ENCODE data around the gene ENDOV. TPM values are rescaled to one million over a fixed set of nuclear protein-coding genes. Genes with fewer than 3 reads are reported as not detected.

Gene ENDOV
- total RNA-seq, 4 donors from 2014 or later = 12.4 to 17.7 (median 15.4) TPM

DNA sequence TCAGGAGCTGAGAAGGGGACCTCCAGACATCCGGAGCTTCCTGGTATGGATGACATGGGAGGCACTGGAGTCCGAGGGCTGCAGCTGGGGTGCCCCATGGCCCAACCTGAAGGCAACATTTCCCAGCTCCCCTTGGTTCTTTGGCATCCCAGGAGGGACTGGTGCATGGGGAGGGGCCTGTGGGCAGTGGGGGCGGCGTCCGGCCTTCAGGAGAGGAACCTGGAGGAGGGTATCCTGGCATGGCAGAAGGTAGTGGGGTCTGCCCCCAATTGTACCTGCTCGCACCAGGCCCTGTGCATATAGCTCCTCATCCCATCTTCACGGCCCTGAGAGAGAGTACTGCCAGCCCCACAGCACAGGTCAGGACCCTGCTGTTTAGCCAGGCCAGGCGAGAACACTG lies 49.5 kb downstream of the ENDOV start:
- WGBS, 2 donors (ENCODE audit: low coverage in 1 of 2) = 70% methylated on average over 2 of the region's 8 CpGs; no CpG with 5 or more reads in 1 of the 2 donors
- Histone ChIP-seq H3K4me1 (peaks cover 0 to 24% (median 0%) of the 10 kb centered on the region in 3 donors), H3K9me3 (no peaks in the 10 kb centered on the region), H3K27ac (no peak overlapping the region), H3K36me3 (no peaks in the 10 kb centered on the region), H3K27me3 (peaks cover 31% of the 10 kb centered on the region), H3K4me3 (no peak overlapping the region)
- TF ChIP-seq POLR2A (IDR thresholded peaks at IDR 0.05) (no peak), POLR2AphosphoS5 (IDR thresholded peaks at IDR 0.05) (no peak), EP300 (IDR thresholded peaks at IDR 0.05) (no peak)
- TF ChIP-seq, protein P1, sequence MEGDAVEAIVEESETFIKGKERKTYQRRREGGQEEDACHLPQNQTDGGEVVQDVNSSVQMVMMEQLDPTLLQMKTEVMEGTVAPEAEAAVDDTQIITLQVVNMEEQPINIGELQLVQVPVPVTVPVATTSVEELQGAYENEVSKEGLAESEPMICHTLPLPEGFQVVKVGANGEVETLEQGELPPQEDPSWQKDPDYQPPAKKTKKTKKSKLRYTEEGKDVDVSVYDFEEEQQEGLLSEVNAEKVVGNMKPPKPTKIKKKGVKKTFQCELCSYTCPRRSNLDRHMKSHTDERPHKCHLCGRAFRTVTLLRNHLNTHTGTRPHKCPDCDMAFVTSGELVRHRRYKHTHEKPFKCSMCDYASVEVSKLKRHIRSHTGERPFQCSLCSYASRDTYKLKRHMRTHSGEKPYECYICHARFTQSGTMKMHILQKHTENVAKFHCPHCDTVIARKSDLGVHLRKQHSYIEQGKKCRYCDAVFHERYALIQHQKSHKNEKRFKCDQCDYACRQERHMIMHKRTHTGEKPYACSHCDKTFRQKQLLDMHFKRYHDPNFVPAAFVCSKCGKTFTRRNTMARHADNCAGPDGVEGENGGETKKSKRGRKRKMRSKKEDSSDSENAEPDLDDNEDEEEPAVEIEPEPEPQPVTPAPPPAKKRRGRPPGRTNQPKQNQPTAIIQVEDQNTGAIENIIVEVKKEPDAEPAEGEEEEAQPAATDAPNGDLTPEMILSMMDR (IDR thresholded peaks at IDR 0.05) = no peak
- ATAC-seq = no peak

- Histone ChIP-seq H3K27me3 (peaks cover 41% of the 10 kb centered on the region), H3K9me3 (no peaks in the 10 kb centered on the region), H3K4me1 (peaks cover 0 to 16% (median 0%) of the 10 kb centered on the region in 3 donors), H3K27ac (no peak overlapping the region), H3K36me3 (no peaks in the 10 kb centered on the region), H3K4me3 (no peak overlapping the region)
- WGBS, 2 donors (ENCODE audit: low coverage in 1 of 2) = 53 to 58% methylated on average over 7 to 9 of the region's 20 CpGs
- TF ChIP-seq POLR2A (IDR thresholded peaks at IDR 0.05) (no peak), POLR2AphosphoS5 (IDR thresholded peaks at IDR 0.05) (no peak)
- ATAC-seq = no peak
These were observed 50.5 kb downstream of the ENDOV start for GRCh38 chr17:80465327-80465974.

GRCh38 chr17:80466188-80466705 lies 51.3 kb downstream of the ENDOV start:
- ATAC-seq = no peak
- Histone ChIP-seq H3K9me3 (no peaks in the 10 kb centered on the region), H3K4me1 (peaks cover 0 to 8% (median 0%) of the 10 kb centered on the region in 3 donors), H3K4me3 (no peak overlapping the region), H3K27me3 (peaks cover 49% of the 10 kb centered on the region), H3K36me3 (no peaks in the 10 kb centered on the region), H3K27ac (no peak overlapping the region)
- WGBS, 2 donors (ENCODE audit: low coverage in 1 of 2) = 83% methylated on average over 7 of the region's 15 CpGs; no CpG with 5 or more reads in 1 of the 2 donors
- TF ChIP-seq POLR2AphosphoS5 (IDR thresholded peaks at IDR 0.05) (no peak), POLR2A (IDR thresholded peaks at IDR 0.05) (no peak), EP300 (IDR thresholded peaks at IDR 0.05) (no peak)
- TF ChIP-seq, protein P1 (IDR thresholded peaks at IDR 0.05) = no peak

DNA sequence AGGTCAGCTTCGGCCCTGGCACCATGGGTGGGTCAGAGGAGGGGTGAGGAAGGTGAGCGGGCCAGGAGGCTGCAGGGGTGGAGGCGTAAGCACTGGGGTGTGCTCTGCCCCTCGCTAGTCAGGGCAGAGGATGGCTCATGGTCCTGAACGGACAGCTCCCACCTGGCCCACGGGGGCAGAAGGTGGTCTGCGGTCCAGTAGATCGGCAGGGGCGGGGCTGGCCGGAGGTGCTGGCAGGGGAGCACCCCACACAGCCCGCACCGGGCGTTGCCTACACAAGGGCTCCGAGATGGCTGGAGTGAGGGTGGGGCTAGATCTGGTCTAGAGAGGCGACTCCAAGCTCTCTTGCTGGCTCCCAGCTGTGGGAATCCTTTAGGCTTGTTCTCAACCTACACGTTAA lies 53.3 kb downstream of the ENDOV start:
- 29 to 38% methylated on average over 1 to 5 of the region's 16 CpGs for WGBS, 2 donors (ENCODE audit: low coverage in 1 of 2)
- no peak for ATAC-seq

GRCh38 chr17:80468781-80469493 lies 54.0 kb downstream of the ENDOV start:
- H3K4me3 ChIP-seq = no peak overlapping the region
- no peaks in the 10 kb centered on the region for H3K9me3 ChIP-seq
- peaks cover 0 to 1% (median 0%) of the 10 kb centered on the region in 3 donors for H3K4me1 ChIP-seq
- WGBS, 2 donors (ENCODE audit: low coverage in 1 of 2) = 53 to 78% methylated on average over 8 to 15 of the region's 28 CpGs
- no peak overlapping the region for H3K27ac ChIP-seq
- TF ChIP-seq EP300 (IDR thresholded peaks at IDR 0.05) = no peak
- no peak for TF ChIP-seq POLR2A (IDR thresholded peaks at IDR 0.05)
- TF ChIP-seq, protein P1 (IDR thresholded peaks at IDR 0.05) = no peak
- no peak for TF ChIP-seq POLR2AphosphoS5 (IDR thresholded peaks at IDR 0.05)
- ATAC-seq = no peak
- peaks cover 76% of the 10 kb centered on the region for H3K27me3 ChIP-seq
- H3K36me3 ChIP-seq = no peaks in the 10 kb centered on the region

More for the DNA sequence above, 53.3 kb downstream of the ENDOV start:
- H3K36me3 ChIP-seq = no peaks in the 10 kb centered on the region
- no peaks in the 10 kb centered on the region for H3K9me3 ChIP-seq
- peaks cover 69% of the 10 kb centered on the region for H3K27me3 ChIP-seq
- no peak for TF ChIP-seq POLR2AphosphoS5 (IDR thresholded peaks at IDR 0.05)
- TF ChIP-seq EP300 (IDR thresholded peaks at IDR 0.05) = no peak
- TF ChIP-seq, protein P1 (IDR thresholded peaks at IDR 0.05) = no peak
- no peak for TF ChIP-seq POLR2A (IDR thresholded peaks at IDR 0.05)
- H3K4me1 ChIP-seq = no peaks in the 10 kb centered on the region
- no peak overlapping the region for H3K4me3 ChIP-seq
- H3K27ac ChIP-seq = no peak overlapping the region
